Measurements from ENCODE around the gene RGS10. TPM values are rescaled to one million over a fixed set of nuclear protein-coding genes. Genes with fewer than 3 reads are reported as not detected.

Gene RGS10
- total RNA-seq, 3 donors from 2014 or later = 14.9 to 68.8 (median 19.2) TPM

DNA sequence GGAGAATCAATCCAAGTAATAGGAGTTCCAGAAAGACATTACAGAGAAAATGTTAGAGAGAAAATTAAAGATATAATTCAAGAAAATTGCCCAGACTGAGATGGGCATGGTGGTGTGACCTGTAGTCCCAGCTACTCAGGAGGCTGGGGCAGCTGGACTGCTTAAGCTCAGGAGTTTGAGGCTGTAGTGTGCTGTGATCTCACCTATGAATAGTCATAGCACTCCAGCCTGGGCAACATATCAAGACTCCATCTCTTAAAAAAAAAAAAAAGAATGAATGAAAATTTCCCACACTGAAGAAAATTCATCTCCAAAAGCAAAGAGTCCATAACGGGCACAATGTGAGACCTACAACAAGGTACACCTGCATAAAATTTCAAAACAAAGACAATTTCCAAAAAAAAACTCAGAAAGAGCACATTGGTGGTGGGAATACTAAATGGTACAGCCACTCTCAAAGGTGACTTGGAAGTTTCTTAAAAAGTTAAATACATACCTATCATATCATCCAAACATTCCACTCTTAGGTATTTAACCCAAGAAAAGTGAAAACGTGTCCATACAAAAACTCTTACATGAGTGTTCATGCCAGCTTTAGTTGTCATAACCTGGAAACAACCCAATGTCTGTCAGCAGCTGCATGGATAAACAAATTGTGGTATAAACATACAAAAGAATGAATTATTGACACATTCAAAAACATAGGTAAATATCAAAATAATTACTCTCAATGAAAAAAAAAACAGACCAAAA is 6.9 kb upstream of the RGS10 start:
- ATAC-seq (no peak), DNase-seq (no peak)
- intact Hi-C loops (cut with DNase I, micrococcal nuclease) = no loop called here
- no peaks in the 10 kb centered on the region for H3K36me3 ChIP-seq (ENCODE audit: low read depth)
- H3K9me3 ChIP-seq = no peaks in the 10 kb centered on the region
- no peaks in the 10 kb centered on the region for H3K4me1 ChIP-seq (ENCODE audit: low read depth)
- TF ChIP-seq, protein P1, sequence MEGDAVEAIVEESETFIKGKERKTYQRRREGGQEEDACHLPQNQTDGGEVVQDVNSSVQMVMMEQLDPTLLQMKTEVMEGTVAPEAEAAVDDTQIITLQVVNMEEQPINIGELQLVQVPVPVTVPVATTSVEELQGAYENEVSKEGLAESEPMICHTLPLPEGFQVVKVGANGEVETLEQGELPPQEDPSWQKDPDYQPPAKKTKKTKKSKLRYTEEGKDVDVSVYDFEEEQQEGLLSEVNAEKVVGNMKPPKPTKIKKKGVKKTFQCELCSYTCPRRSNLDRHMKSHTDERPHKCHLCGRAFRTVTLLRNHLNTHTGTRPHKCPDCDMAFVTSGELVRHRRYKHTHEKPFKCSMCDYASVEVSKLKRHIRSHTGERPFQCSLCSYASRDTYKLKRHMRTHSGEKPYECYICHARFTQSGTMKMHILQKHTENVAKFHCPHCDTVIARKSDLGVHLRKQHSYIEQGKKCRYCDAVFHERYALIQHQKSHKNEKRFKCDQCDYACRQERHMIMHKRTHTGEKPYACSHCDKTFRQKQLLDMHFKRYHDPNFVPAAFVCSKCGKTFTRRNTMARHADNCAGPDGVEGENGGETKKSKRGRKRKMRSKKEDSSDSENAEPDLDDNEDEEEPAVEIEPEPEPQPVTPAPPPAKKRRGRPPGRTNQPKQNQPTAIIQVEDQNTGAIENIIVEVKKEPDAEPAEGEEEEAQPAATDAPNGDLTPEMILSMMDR (IDR thresholded peaks at IDR 0.05) = no peak
- no peak overlapping the region for H3K4me3 ChIP-seq

DNA sequence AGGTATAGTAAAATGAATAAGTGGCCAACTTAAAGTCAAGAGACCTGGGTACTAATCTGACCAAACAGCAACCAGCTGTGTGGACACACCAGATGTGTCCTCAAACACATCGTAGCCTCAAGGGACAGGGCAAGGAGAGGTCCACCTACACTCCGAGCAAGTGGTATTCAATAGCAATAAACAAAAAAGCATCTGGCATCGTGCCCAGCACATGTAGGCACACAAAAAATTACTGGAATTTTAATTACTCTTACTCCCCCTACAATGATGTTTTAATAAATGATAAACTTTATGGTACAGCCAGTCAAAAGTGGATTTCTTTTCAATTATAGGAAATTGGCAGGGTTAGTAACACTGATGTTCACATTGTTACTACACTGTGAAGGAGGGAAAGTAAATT is 3.5 kb upstream of the RGS10 start:
- no peak overlapping the region for H3K4me3 ChIP-seq
- DNase-seq (no peak), ATAC-seq (no peak)
- TF ChIP-seq, protein P1 (IDR thresholded peaks at IDR 0.05) = no peak
- H3K9me3 ChIP-seq = no peaks in the 10 kb centered on the region
- H3K36me3 ChIP-seq (ENCODE audit: low read depth) = no peaks in the 10 kb centered on the region
- intact Hi-C loops (cut with DNase I, micrococcal nuclease) = no loop called here
- no peaks in the 10 kb centered on the region for H3K4me1 ChIP-seq (ENCODE audit: low read depth)

DNA sequence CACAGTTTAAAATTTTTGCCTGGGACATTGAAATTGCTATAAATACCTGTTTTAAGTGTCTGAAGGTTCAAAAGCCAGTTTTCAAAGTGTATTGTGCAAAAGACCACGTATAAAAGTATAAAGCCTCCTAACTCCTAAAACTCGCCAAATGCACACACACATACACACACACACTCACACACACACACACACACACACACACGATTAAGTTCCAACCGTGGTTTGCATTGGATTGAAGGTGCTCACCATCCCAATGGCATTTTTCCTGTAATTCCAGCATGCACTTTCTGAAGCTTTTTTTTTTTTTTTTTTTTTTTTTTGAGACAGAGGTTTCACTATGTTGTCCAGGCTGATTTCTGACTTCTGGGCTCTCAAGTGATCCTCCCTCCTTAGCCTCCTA is 2.8 kb upstream of the RGS10 start:
- ATAC-seq (no peak), DNase-seq (no peak)
- H3K36me3 ChIP-seq (ENCODE audit: low read depth) = no peaks in the 10 kb centered on the region
- H3K9me3 ChIP-seq = no peaks in the 10 kb centered on the region
- intact Hi-C loops (cut with DNase I, micrococcal nuclease) = no loop called here
- no peak overlapping the region for H3K4me3 ChIP-seq
- TF ChIP-seq, protein P1 (IDR thresholded peaks at IDR 0.05) = no peak
- H3K4me1 ChIP-seq (ENCODE audit: low read depth) = peaks cover 6% of the 10 kb centered on the region

DNA sequence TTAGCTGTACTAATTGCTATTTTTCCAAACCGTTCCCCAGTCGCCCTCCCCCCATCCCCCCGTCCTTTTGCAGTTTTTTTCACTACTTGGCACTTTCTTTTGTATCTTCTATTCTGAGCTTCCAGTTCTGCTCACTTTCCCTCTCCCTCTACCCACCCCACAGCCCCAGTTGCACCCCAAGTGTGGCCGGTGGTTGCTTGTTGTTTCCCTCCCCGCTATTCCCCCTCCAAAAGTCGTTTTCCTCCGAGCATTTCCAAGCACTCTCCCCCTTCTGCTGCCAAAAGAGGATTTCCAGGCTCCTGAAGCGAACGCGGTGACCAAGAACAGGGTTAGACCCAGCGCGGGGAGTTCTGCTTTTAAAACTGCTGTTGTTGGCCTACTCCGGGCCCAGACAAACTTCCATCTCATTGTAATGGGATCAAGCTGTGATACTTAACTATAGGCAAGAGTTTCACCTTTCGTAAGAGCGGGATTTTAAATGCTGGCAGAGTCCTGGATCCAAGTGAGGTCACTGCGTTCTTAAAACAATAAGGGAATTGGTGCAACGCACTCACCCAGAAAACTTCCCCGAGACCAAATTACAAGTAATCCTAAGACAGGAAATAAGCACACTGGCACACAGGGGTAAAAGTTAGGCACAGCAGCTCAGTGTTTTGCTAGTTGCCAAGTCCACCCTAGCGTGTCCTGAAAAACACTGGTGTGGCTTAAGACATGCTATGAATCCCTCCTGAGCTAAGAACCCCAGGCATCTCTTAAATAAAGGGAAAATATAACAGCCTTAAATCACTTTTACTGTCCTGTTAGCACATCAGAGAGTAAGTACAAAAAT is 1.5 kb upstream of the RGS10 start:
- H3K36me3 ChIP-seq (ENCODE audit: low read depth) = no peaks in the 10 kb centered on the region
- no peaks in the 10 kb centered on the region for H3K9me3 ChIP-seq
- H3K4me3 ChIP-seq = no peak overlapping the region
- TF ChIP-seq, protein P1 (IDR thresholded peaks at IDR 0.05) = no peak
- DNase-seq (no peak), ATAC-seq (no peak)
- H3K4me1 ChIP-seq (ENCODE audit: low read depth) = peaks cover 6% of the 10 kb centered on the region
- intact Hi-C loops (cut with DNase I, micrococcal nuclease) = no loop called here

DNA sequence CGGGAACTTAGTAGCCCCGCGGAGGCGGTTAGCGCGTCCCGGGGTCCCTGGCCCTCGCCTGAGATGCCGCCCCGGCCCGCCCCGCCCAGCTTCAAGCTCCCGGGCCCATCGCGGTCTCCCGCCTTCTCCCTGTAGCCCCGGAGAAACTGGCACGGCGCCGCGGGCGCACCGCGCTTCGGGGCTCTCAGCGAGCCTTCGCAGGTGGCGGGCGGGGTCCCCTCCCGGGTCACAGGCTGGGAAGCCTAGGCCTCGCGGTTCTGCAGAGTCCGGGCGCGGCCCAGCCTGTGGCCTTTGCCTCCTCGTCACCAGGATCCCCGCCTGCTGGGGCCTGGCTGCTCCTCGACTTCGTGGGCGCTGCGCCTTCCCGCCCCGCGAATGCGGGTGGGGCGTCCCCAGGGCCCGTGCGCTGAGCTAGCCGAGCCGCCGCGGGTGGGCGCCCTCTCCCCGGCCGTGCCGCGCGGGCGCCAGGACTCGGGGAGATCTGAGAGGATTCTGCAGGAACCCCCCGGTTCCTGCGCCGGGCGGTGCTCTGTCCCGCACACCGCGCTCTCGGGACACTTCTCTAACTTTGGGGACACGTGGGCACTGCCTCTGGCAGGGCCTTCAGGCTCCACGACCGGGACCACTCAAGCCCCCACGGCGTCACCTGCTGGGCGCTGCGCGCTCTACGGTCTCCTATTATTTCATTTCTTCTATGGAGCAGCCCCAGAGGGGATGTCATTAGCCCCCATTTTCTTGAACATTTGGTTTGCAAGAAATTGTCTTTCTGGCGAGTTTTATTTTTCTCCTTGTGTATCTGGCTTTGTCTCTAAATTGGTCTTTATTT is 682 bp upstream of the RGS10 start:
- H3K36me3 ChIP-seq (ENCODE audit: low read depth) = no peaks in the 10 kb centered on the region
- peaks cover 11% of the 10 kb centered on the region for H3K4me1 ChIP-seq (ENCODE audit: low read depth)
- DNase-seq (peak; percentile 72 to 82 (median 77)), ATAC-seq (peak; percentile 64)
- intact Hi-C loops (cut with DNase I, micrococcal nuclease) = no loop called here
- H3K4me3 ChIP-seq = peak overlapping the region; percentile 31
- TF ChIP-seq, protein P1 (IDR thresholded peaks at IDR 0.05) = no peak
- no peaks in the 10 kb centered on the region for H3K9me3 ChIP-seq

Data from mucosa of descending colon (tissue), 3 donors.